Prostate gland (tissue), 2 donors: ENCODE results near the gene STAT5A.

Experiments used
- CTCF ChIP-seq, 4 experiments: fragments of 200-600 bp in 2 of 4; fragments of 450-650 bp in 2 of 4; sonication (generic) in 2 of 4; IDR thresholded peaks; 1 replicate in 3 of 4; 2 replicates in 1 of 4; pipeline ENCODE4 v1.5.1; 2016 to 2019; ENCODE audit warnings: antibody characterized with exemption in 4 of 4, mild to moderate bottlenecking in 2 of 4, moderate library complexity in 2 of 4
- POLR2A ChIP-seq: fragments of 450-650 bp; IDR thresholded peaks from one replicate; pipeline ENCODE4 v1.6.1; 2016; ENCODE audit warnings: antibody characterized with exemption, mild to moderate bottlenecking
- POLR2AphosphoS5 ChIP-seq: sonication (generic); formaldehyde crosslinking; IDR thresholded peaks from one replicate; pipeline ENCODE4 v1.6.1; 2017; ENCODE audit warnings: antibody characterized with exemption

- TF ChIP-seq CTCF (IDR thresholded peaks at IDR 0.05): no peak
- TF ChIP-seq POLR2A: no peak
- no peak for TF ChIP-seq POLR2AphosphoS5
These were observed 18.1 kb upstream of the STAT5A start for GRCh38 chr17:42270170-42270535.
